Measurements from ENCODE around the gene DEFB132.

DEFB132 gene

GRCh38 chr20:301886-302848 lies 44.6 kb downstream of the DEFB132 start:
- Histone ChIP-seq H3K9me2 (replicated peaks; ENCODE audit: insufficient read depth, low read length) (no peaks in the 10 kb centered on the region), H2AFZ (ENCODE audit: low read depth, low read length, severe bottlenecking) (no peak overlapping the region), H3K9ac (ENCODE audit: low read length) (no peak overlapping the region), H3K27me3 (ENCODE audit: low read length) (no peaks in the 10 kb centered on the region), H3K4me2 (ENCODE audit: low read depth, low read length, poor library complexity, severe bottlenecking) (no peak overlapping the region), H3K9me3 (ENCODE audit: insufficient read depth, low read length) (no peaks in the 10 kb centered on the region), H3K27ac (ENCODE audit: low read depth, low read length) (no peak overlapping the region), H3K36me3 (ENCODE audit: low read length) (no peaks in the 10 kb centered on the region), H4K20me1 (ENCODE audit: low read depth, low read length) (no peaks in the 10 kb centered on the region; the same call in 1 of the 2 replicates), H3F3A (ENCODE audit: insufficient read depth) (peaks cover 29% of the 10 kb centered on the region; the same call in 1 of the 2 replicates), H3K4me3 (ENCODE audit: insufficient read depth, low read length, poor library complexity, severe bottlenecking) (no peak overlapping the region), H3K79me2 (ENCODE audit: insufficient read depth, low read length) (peaks cover 17% of the 10 kb centered on the region; the same call in 1 of the 2 replicates)
- no peak for TF ChIP-seq EZH2phosphoT487 (conservative IDR thresholded peaks at IDR 0.05; ENCODE audit: low read length)
- no peak for TF ChIP-seq CTCF (IDR thresholded peaks at IDR 0.05; ENCODE audit: insufficient read depth, low read length, poor library complexity, severe bottlenecking)

GRCh38 chr20:305745-306144 lies 48.2 kb downstream of the DEFB132 start:
- no peak overlapping the region for H3K4me3 ChIP-seq (ENCODE audit: insufficient read depth, low read length, poor library complexity, severe bottlenecking)
- H2AFZ ChIP-seq (ENCODE audit: low read depth, low read length, severe bottlenecking), result no peak overlapping the region
- H4K20me1 ChIP-seq (ENCODE audit: low read depth, low read length), result no peaks in the 10 kb centered on the region
- H3K4me2 ChIP-seq (ENCODE audit: low read depth, low read length, poor library complexity, severe bottlenecking), result no peak overlapping the region
- 0 out of 2 replicates have a peak, but pooled peaks cover 7% of the 10 kb centered on the region for H3F3A ChIP-seq (ENCODE audit: insufficient read depth)
- no peaks in the 10 kb centered on the region for H3K9me3 ChIP-seq (ENCODE audit: insufficient read depth, low read length)
- no peak overlapping the region for H3K9ac ChIP-seq (ENCODE audit: low read length)
- no peaks in the 10 kb centered on the region for H3K36me3 ChIP-seq (ENCODE audit: low read length)
- no peak overlapping the region for H3K27ac ChIP-seq (ENCODE audit: low read depth, low read length)
- no peaks in the 10 kb centered on the region for H3K27me3 ChIP-seq (ENCODE audit: low read length)
- no peak for TF ChIP-seq EZH2phosphoT487 (conservative IDR thresholded peaks at IDR 0.05; ENCODE audit: low read length)
- no peak for TF ChIP-seq CTCF (IDR thresholded peaks at IDR 0.05; ENCODE audit: insufficient read depth, low read length, poor library complexity, severe bottlenecking)
- H3K9me2 ChIP-seq (replicated peaks; ENCODE audit: insufficient read depth, low read length), result no peaks in the 10 kb centered on the region
- H3K79me2 ChIP-seq (ENCODE audit: insufficient read depth, low read length), result no peaks in the 10 kb centered on the region

- Histone ChIP-seq H3K27me3 (ENCODE audit: low read length) (no peaks in the 10 kb centered on the region), H2AFZ (ENCODE audit: low read depth, low read length, severe bottlenecking) (no peak overlapping the region), H3F3A (ENCODE audit: insufficient read depth) (no peaks in the 10 kb centered on the region), H3K4me2 (ENCODE audit: low read depth, low read length, poor library complexity, severe bottlenecking) (no peak overlapping the region), H4K20me1 (ENCODE audit: low read depth, low read length) (no peaks in the 10 kb centered on the region), H3K9me3 (ENCODE audit: insufficient read depth, low read length) (no peaks in the 10 kb centered on the region), H3K4me3 (ENCODE audit: insufficient read depth, low read length, poor library complexity, severe bottlenecking) (no peak overlapping the region), H3K79me2 (ENCODE audit: insufficient read depth, low read length) (no peaks in the 10 kb centered on the region), H3K27ac (ENCODE audit: low read depth, low read length) (no peak overlapping the region), H3K9me2 (replicated peaks; ENCODE audit: insufficient read depth, low read length) (no peaks in the 10 kb centered on the region), H3K36me3 (ENCODE audit: low read length) (no peaks in the 10 kb centered on the region), H3K9ac (ENCODE audit: low read length) (no peak overlapping the region)
- TF ChIP-seq CTCF (IDR thresholded peaks at IDR 0.05; ENCODE audit: insufficient read depth, low read length, poor library complexity, severe bottlenecking) (no peak), EZH2phosphoT487 (conservative IDR thresholded peaks at IDR 0.05; ENCODE audit: low read length) (no peak)
Measured at GRCh38 chr20:308427-309038, 51.0 kb downstream of the DEFB132 start.

Measured in SU-DHL-6 (cell line).